NCI-H345 (cell line): ENCODE data around the gene XYLT1.
A peak's percentile ranks its signal among the peaks of the same experiment; 100 is the strongest.
"Not testable (repeated sequence)": the region's sequence is repeated elsewhere in the genome, so short reads cannot be mapped to it uniquely, and the experiment has no call there.

Source experiments
- DNase-seq: peaks from one replicate; lab custom pipeline; 2025; lab: John Stamatoyannopoulos, UW

Gene XYLT1, protein sequence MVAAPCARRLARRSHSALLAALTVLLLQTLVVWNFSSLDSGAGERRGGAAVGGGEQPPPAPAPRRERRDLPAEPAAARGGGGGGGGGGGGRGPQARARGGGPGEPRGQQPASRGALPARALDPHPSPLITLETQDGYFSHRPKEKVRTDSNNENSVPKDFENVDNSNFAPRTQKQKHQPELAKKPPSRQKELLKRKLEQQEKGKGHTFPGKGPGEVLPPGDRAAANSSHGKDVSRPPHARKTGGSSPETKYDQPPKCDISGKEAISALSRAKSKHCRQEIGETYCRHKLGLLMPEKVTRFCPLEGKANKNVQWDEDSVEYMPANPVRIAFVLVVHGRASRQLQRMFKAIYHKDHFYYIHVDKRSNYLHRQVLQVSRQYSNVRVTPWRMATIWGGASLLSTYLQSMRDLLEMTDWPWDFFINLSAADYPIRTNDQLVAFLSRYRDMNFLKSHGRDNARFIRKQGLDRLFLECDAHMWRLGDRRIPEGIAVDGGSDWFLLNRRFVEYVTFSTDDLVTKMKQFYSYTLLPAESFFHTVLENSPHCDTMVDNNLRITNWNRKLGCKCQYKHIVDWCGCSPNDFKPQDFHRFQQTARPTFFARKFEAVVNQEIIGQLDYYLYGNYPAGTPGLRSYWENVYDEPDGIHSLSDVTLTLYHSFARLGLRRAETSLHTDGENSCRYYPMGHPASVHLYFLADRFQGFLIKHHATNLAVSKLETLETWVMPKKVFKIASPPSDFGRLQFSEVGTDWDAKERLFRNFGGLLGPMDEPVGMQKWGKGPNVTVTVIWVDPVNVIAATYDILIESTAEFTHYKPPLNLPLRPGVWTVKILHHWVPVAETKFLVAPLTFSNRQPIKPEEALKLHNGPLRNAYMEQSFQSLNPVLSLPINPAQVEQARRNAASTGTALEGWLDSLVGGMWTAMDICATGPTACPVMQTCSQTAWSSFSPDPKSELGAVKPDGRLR

DNA sequence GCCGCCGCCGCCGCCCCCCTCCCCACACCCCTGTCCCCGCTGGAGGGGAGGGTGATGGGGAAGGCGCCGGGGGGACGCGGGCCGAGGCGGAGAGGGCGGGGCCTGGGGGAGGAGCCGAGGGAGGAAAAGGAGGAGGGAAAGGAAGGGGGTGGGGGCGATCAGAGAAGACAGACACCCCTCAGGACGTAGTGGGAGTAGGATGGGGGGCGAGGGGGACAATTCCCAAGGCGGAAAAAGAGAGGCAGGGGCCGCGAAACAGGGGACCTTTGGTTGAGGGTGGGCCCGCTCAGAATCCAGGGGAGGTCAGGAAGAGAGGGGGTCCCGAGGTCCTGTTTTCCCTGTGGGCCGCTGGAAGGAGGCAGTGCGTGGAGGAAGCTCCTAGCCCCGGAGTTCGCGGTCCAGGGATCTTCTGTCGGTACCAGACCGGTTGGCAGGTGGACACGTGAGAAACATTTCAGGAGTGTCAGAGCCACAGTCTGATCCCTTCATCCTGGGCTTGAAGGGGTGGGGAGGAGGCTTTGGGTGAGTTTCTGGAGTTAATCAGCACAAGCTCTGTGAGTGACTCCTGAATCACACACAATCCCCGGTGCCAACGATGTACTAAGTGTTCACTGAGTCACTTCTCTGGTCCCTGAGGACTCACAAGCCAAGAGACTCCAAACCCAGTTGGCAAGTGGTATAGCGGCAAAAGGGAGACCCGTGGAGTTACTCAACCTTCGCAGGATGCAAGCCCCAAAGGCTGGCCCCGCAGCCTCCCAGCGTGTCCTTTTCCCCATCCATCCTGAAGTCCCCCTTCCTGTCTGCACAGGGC lies at the start of gene XYLT1:
XYLT1 (minus strand) TSS at position 53 of the 811 bp plus-strand sequence. CDS start 164 bp downstream, outside the sequence.
- DNase-seq = peak; percentile 42

DNA sequence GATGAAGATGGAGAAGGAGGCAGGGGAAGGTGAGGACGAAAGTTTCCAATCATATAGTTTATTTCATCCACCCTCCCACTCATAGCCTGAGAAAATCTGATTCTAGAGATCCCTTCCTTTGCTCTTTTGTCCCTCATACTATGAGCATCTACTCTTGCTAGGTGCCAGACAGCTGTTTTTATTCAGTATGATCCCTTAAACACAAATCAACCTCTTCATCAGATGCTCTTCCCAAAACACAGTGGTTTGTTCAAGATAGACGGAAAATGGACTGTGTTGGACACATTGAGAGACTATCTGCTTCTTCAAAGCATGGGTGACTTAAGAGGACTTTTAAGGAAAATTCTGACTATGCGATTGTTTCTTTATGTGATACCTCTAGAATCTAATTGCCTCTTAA lies 49.4 kb upstream of the XYLT1 start:
- no peak for DNase-seq

DNA sequence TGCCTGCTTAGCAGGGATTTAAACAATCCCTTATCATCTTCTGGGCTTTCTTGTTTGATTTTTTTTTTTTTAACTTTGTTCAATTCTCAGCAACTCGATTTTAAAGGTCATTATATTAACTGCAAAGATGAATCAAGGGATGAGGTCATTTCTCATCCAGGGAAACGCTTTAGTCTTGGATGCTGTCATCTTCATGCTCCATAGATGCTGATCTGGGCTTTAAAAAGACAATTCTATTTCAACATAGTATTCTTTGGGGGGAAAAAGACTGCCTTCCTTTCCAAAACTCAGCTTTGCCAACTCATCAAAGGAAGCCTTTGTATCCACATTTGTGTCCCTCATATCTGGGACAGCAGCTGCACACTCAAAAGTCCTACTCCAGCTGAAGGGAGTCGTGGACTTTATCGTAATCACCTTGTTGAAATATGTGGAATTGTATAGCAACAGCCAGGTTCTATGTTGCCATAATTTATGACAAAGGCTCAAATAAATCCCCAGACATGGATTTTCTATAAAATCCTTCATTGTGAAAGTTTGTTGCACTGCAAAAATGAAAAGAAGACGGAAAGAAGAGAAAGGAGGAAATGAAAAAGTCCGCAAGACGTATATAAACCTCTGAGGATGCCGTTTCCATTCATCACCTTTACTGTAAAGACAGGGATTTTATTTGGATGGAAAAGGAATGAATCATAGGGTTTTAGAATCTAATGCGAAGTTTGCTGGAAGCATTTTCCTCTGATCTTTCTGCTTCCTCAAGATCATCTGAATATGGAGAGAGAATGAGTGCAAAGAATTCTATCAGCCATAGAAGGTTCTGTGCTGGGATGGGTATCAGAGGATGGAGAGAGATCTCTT lies 48.6 kb upstream of the XYLT1 start:
- DNase-seq = no peak

DNA sequence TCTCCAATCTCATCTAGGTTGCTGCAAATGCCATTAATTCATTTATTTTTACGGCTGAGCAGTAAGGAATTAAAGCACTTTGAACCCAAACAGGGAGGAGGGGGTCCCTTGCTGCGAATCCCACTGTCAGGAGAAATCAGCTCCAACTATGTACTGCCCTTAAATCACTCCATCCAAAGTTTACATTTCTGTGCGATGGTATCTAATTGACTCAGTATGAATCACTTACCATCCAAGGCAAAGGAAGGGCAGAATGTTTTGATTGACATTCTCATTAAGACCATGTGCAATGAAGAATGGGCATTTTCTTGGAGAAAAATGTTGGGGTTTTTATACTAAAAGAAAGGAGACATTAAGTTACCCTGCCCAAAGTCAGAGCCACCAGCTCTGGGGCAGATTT lies 47.7 kb upstream of the XYLT1 start:
- no peak for DNase-seq

DNA sequence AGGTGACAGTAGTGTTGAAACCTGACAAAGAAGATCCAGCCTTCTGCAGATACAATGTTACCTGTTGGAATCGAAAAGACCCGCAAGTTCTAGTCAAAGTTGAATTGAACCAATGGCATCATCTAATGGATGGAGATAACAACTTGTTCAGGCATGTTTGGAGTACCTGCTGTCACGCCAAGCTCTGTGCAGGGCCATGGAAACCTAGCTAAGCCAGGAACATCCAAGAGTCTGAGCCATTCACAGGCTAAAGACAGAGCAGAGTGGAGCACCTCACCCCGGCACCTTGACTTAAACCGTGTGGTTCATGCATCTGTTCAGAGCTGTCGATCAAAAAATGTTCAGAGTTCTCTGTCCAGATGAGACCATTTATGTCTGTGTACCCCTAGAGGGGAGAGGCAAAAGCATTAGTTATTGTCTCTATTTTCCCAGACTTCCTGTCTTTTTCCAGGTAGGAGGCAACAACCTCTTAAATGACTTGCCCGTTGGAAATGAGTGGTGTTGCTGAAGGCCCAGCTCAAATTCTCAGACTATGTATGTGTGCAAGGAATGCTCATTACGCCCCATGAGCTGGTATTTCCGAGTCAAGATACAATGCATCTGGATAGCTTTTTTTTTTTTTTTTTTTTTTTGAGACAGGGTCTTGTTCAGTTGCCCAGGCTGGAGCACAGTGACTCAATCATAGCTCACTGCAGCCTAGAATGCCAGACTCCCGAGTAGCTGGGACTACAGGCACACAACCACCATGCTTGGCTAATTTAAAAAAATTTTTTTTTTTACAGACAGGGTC lies 44.9 kb upstream of the XYLT1 start:
- DNase-seq = no peak

DNA sequence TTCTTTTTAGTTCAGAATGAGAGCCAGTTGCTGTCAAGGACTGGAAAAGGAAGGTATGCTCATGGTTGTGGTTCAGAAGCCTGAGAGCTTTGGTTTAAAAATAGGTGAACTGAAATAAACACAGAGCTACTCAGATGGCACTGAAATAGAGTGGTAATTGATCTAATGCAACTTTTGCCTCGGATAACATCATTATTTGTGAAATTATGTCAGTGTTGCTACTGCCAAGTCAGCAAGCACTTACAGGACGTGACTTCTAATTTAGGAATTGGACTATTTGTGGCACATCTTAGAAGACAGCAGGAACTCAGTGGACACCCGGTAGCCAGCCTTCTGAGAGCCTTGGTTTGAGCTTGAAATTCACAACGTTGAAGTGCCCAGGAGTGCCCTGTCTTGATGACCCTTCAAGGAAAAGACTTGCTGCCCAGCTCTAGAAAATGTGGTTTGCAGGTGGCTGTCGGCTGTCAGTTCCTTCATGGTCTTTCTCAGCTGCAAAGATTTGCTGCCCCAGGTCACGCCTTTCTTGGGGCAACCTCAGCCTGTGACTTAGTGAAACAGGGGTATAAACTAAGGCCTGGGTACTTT lies 42.0 kb upstream of the XYLT1 start:
- DNase-seq = no peak

DNA sequence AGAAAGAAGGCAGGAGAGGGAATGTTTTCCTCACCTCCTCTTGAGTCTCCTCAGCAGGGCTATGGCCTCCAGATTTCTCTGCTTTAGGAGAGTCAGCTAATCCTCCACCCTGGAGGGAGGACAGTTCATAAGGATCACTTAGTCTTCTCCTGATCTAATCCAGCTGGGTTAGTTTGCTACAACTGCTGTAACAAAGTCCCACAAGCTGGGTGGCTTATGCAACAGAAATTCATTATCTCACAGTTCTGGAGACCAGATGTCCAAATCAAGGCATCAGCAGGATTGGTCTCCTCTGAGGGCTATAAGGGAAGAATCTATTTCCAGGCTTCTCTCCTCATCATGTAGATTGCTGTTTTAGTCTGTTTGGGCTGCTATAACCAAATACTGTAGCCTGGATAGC lies 40.6 kb upstream of the XYLT1 start:
- no peak for DNase-seq

DNA sequence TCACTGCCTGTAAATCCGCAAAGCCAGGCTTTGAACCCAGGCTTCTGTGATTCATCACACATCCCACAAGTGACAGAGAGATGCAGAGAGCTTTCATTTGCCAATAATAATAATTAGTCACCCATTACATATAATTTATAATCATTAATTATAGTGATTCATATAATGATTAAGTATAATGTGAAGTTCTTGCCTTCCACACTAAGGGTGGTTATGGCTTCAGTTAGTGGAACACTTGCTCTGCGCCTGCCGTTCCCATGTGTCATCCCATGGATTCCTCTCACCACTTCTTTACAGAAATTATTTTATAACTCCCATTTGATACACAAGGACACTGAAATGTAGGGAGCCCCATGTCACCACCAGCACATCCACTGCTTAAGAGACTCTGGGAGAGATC lies 39.8 kb upstream of the XYLT1 start:
- no peak for DNase-seq

DNA sequence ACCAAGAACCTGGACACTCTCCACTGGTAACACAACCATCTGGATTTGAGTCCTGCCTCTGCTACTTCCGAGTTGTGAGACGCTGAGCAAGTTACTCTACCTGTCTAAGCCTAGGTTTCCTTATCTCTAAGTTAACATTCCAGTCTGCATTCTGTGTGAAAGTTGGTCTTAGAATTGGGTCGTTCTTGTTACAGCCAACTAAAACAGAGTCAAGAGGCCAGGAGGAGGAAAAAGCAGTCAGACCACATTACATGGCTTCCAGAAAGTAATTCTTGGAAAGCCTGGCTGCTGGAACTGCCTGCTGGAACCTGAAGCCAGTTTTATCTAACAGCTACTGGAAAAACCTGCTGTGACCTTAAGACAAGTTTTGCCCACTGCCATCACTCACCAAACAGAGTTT lies 38.4 kb upstream of the XYLT1 start:
- no peak for DNase-seq

DNA sequence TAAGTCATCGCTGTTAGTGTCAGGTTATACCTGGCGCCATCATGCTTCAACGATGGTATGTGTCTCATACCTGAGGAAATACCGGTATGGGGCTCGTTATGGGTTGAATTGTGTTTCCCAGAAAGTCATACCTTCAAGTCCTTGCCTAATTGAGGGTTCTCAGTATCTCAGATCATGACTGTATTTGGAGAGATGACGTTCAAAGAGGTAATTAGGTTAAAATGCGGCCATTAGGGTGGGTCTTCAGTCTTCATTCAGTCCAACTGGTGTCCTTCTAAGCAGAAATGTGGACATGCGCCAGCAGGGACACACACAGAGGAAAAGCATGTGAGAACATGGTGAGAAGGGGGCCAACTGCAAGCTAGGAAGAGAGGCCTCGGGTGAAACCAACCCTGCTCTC lies 37.5 kb upstream of the XYLT1 start:
- DNase-seq = no peak

DNA sequence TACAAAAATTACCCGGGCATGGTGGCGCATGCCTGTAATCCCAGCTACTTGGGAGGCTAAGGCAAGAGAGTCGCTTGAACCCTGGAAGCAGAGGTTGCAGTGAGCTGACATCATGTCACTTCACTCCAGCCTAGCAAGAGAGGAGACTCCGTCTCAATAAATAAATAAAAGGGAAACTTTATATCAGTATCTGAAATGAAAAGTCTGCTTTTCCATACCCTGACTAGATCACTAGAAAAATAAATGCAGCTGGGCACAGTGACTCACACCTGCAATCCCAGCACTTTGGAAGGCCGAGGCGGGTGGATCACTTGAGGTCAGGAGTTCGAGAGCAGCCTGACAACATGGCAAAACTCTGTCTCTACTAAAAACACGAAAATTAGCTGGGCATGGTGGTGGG lies 36.8 kb upstream of the XYLT1 start:
- DNase-seq = not testable (repeated sequence)

DNA sequence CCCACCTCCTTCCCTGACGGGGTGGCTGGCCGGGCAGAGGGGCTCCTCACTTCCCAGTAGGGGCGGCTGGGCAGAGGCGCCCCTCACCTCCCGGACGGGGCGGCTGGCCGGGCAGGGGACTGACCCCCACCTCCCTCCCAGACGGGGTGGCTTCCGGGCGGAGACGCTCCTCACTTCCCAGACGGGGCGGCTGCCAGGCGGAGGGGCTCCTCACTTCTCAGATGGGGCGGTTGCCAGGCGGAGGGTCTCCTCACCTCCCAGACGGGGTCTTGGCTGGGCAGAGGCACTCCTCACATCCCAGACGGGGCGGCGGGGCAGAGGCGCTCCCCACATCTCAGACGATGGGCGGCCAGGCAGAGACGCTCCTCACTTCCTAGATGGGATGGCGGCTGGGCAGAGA lies 35.1 kb upstream of the XYLT1 start:
- DNase-seq = not testable (repeated sequence)

DNA sequence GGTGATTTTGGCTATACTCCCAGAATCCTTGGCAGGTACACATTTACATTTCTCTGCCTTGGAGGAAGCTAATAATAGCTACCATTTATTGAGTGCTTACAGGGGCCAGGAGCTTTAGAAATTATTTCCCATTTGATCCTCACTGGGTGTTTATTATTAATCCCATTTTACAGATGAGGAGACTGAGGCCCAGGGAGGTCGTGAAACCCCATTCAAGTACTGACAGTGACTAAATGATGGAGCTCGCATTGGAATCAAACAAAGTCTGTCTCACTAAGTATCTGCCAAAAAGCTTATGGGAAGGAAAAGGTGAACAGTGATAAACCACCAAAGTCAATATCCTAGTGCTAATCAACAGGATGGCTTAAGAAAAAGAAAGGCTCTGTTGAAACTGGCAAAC lies 33.3 kb upstream of the XYLT1 start:
- no peak for DNase-seq

DNA sequence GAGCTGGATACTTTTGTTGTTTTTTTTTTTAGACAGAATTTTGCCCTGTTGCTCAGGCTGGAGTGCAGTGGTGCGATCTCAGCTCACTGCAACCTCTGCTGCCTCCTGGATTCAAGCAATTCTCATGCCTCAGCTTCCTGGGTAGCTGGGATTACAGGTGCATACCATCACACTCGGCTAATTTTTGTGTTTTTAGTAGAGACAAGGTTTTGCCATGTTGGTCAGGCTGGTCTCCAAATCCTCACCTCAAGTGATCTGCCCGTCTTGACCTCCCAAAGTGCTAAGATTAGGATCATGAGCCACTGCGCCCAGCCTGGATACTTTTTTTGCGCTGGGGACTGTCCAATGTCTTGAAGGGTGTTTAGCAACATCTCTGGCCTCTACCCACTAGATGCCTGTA lies 32.6 kb upstream of the XYLT1 start:
- DNase-seq = no peak

DNA sequence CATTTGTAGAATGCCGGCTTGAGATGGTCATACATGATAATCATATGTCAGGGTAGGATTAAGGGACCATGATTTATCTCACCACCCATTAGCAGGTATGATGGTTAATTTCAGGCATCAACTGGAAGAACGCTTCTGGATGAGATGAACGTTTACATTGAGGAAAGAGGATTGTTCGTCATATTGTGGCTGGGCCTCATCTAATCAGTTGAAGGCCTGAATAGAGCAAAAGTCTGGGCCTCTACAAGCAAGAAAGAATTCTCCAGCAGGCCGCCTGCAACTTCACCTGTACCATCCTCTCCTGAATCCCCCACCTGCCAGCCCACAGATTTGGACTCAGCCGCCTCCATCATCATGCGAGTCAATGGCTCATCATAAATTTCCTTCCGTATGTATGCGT lies 30.6 kb upstream of the XYLT1 start:
- no peak for DNase-seq

DNA sequence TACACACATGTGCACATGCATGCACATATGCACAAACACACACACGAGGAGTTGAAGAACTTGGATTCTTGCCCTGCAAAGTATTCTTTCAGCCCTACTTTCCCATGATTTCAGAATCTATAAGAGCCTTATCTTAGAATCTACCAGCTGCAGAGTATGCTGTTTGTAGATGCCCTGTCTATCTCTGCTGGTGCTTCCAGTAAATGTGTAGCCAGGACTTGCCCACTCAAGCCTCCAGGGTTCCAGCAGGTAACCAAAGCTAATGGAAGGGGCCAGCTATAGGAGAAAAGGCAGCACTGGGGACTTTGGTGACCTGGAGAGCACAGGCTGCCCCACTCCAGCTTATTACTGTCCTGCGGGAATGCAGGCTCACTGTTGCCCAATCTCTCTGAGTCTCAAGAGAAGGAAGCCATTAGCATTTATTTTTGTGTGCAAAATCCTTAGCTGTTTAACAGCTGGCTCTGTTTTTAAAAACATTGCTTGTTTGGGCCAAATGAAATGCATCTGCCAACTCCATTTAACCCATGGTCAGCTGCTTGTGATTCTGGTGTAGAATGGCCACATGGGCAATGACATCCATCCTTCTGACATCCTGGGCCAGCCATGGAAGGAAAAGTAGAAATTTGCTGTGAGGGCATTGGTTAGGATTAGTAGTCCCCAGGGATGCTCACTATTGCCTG lies 28.6 kb upstream of the XYLT1 start:
- no peak for DNase-seq

DNA sequence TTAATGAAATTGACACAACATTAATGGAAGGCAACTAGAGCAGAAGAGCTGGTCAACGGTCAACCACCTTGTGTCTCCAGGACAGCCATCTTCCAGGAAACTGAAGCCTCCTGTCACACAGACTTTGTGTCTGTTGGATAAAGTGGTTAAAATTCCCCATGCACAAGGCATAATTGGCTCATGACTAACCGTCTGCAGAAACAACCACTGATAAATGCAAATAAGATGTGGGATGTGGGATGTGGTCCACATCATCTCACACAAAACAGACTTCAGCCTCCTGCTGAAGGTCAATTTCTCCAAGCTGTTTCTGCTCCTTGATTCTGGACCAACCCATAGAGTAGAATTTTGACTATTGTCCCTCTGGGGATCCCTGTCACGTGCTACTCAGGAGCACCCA lies 26.9 kb upstream of the XYLT1 start:
- no peak for DNase-seq

DNA sequence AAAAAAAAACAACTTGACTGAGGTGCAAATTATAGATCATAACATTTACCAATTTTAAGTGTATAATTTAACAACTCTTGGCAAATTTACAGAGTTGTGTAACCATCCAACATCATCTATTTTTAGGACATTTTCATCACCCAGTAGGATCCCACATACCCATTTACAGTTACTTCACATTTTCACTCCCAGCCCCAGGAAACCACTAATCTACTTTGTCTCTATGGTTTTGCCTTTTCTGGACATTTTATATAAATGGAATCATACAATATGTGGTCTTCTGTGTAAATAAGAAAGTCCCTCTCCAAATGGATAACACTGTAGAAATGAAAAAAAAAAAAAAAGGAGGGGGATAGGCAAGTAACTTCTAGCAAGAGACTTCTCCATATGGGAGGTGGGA lies 26.1 kb upstream of the XYLT1 start:
- DNase-seq = no peak

DNA sequence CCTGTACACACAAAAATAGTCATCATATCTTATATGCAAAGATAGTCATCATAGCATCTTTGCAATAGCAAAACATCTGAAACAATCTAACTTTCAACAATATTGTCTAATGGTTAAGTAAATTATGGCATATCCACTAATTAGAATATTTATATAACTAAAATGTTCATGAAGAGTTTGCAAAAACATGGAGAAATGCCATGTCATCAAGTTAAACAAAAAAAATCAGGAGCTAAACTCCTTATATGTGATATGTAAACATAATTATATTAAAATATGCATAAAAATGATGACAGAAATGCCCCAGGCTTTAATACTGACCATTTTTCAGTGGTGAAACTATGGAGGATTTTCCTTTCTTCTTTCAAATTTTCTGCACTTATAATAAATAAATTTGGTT lies 22.3 kb upstream of the XYLT1 start:
- DNase-seq = no peak
